CD4-positive, CD25-positive, alpha-beta regulatory T cell (primary cell): ENCODE results near the gene ASB15. TPM values are rescaled to one million over a fixed set of nuclear protein-coding genes. Genes with fewer than 3 reads are reported as not detected.
A peak's percentile ranks its signal among the peaks of the same experiment; 100 is the strongest.

ENCODE experiments used
- ATAC-seq, 2 donors: fragments of 150-1000 bp; cut with Tn5 transposase; one replicate each; pipeline ENCODE4 v1.10.0; 2021; ENCODE audit warnings: low read depth in 2 of 2, moderate number of reproducible peaks in 2 of 2, moderate library complexity in 1 of 2
- DNase-seq, 3 donors: peaks; one replicate each; pipeline versions ENCODE4 v3.0.0 to v3.0.0-alpha.2; 2012 to 2022; ENCODE audit warnings: mixed read lengths in 1 of 3
- H3K27ac ChIP-seq: one replicate; pipeline ENCODE4 v1.7.0; 2013; ENCODE audit warnings: mild to moderate bottlenecking, low read length; ENCODE audit not compliant: insufficient read depth, poor library complexity, severe bottlenecking
- H3K27me3 ChIP-seq: one replicate; pipeline ENCODE4 v1.7.0; 2013; ENCODE audit warnings: low read length; ENCODE audit not compliant: control insufficient read depth, insufficient read depth
- H3K36me3 ChIP-seq: one replicate; pipeline ENCODE4 v1.7.0; 2013; ENCODE audit warnings: mild to moderate bottlenecking, low read length, moderate library complexity; ENCODE audit not compliant: control insufficient read depth, insufficient read depth
- H3K4me1 ChIP-seq: 2 replicates; pipeline ENCODE4 v1.7.0; 2013; ENCODE audit warnings: mild to moderate bottlenecking, low read length; ENCODE audit not compliant: insufficient read depth, control insufficient read depth, poor library complexity, severe bottlenecking
- H3K4me3 ChIP-seq: one replicate; pipeline ENCODE4 v1.7.0; 2013; ENCODE audit warnings: low read depth, mild to moderate bottlenecking, low read length, moderate library complexity
- H3K9me3 ChIP-seq, 2 experiments: 1 replicate in 1 of 2; 2 replicates in 1 of 2; pipeline ENCODE4 v1.7.0; 2013; ENCODE audit warnings: low read length in 2 of 2, mild to moderate bottlenecking in 1 of 2, moderate library complexity in 1 of 2; ENCODE audit not compliant: control insufficient read depth in 2 of 2
- H3K27ac Mint-ChIP-seq, 3 donors: one replicate each; pipeline ENCODE4 v1.8.0; 2020 to 2022; ENCODE audit warnings: mild to moderate bottlenecking in 3 of 3, mixed read lengths in 3 of 3, moderate library complexity in 2 of 3
- H3K27me3 Mint-ChIP-seq: one replicate; pipeline ENCODE4 v1.8.0; 2022; ENCODE audit warnings: mild to moderate bottlenecking, mixed read lengths
- H3K36me3 Mint-ChIP-seq: one replicate; pipeline ENCODE4 v1.8.0; 2020; ENCODE audit warnings: mixed read lengths
- H3K4me1 Mint-ChIP-seq, 4 donors: one replicate each; pipeline ENCODE4 v1.8.0; 2020 to 2022; ENCODE audit warnings: mixed read lengths in 4 of 4, mild to moderate bottlenecking in 1 of 4
- H3K4me3 Mint-ChIP-seq, 4 donors: one replicate each; pipeline ENCODE4 v1.8.0; 2020 to 2022; ENCODE audit warnings: mild to moderate bottlenecking in 4 of 4, mixed read lengths in 4 of 4, moderate library complexity in 3 of 4
- H3K9me3 Mint-ChIP-seq, 7 donors: one replicate each; pipeline ENCODE4 v1.8.0; 2020 to 2022; ENCODE audit warnings: mixed read lengths in 7 of 7, mild to moderate bottlenecking in 3 of 7, moderate library complexity in 2 of 7
- polyA plus RNA-seq, 4 donors: library from polyadenylated mRNA; unstranded; fragments of 300-500 nt; fragmentation: Illumina TruSeq; gene quantifications; one replicate each; pipeline ENCODE4 v1.2.3, GENCODE V29; 2021
- total RNA-seq: library from RNA; stranded (reverse); gene quantifications from one replicate; pipeline ENCODE4 v1.2.3, GENCODE V29; 2022

Gene ASB15
- total and polyA plus RNA-seq, 5 donors from 2014 or later = 0.14 TPM; not detected in 4

DNA sequence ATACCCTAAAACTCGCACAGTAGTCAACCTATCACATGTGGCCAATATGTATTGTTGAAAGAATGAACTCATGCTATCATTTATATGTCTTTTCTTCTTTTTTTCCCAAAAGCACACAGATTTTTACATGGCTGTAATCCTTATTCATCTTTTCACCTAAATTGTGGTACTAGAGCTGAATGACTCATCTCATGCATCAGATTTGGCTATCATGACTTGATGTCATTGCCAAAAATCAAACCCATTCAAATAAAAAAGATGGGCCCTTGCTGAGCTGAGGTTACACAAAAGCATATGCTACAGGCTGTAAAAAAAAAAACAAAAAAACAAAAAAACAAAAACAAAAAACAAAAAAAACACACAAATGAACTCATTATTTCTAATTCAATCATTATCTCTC is 50.8 kb downstream of the ASB15 start:
- Mint-ChIP-seq H3K4me3 (no peak overlapping the region), H3K4me1 (no peaks in the 10 kb centered on the region), H3K9me3 (peaks cover 0 to 2% (median 0%) of the 10 kb centered on the region in 7 donors), H3K27ac (no peak overlapping the region), H3K36me3 (no peaks in the 10 kb centered on the region), H3K27me3 (peaks cover 7% of the 10 kb centered on the region)
- Histone ChIP-seq H3K4me3 (no peak overlapping the region), H3K27ac (no peak overlapping the region), H3K9me3 (no peaks in the 10 kb centered on the region), H3K27me3 (peaks cover 2% of the 10 kb centered on the region), H3K36me3 (no peaks in the 10 kb centered on the region), H3K4me1 (no peaks in the 10 kb centered on the region)
- ATAC-seq = no peak
- DNase-seq = no peak

DNA sequence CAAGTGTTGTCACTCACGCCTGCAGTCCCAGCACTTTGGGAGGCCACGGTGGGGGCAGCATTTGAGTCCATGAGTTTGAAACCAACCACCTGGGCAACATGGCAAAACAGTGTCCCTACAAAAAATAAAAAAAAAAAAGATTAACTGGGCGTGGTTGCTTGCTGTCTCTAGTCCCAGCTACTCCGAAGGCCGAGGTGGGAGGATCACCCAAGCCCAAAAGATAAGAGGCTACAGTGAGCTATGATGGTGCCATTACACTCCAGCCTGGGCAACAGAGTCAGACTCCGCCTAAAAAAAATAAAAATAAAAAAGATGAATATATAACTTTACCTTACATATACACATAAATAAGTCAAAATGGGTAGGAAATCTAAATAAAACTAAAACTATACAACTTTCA is 51.5 kb downstream of the ASB15 start:
- H3K27ac Mint-ChIP-seq = no peak overlapping the region
- no peaks in the 10 kb centered on the region for H3K9me3 ChIP-seq
- H3K4me1 Mint-ChIP-seq = no peaks in the 10 kb centered on the region
- ATAC-seq = no peak
- H3K9me3 Mint-ChIP-seq = peaks cover 0 to 2% (median 0%) of the 10 kb centered on the region in 7 donors
- H3K4me1 ChIP-seq = no peaks in the 10 kb centered on the region
- no peak overlapping the region for H3K4me3 ChIP-seq
- H3K36me3 ChIP-seq = no peaks in the 10 kb centered on the region
- no peak for DNase-seq
- no peak overlapping the region for H3K4me3 Mint-ChIP-seq
- H3K27me3 Mint-ChIP-seq = peaks cover 7% of the 10 kb centered on the region
- H3K27me3 ChIP-seq = peaks cover 2% of the 10 kb centered on the region
- no peak overlapping the region for H3K27ac ChIP-seq
- H3K36me3 Mint-ChIP-seq = no peaks in the 10 kb centered on the region

DNA sequence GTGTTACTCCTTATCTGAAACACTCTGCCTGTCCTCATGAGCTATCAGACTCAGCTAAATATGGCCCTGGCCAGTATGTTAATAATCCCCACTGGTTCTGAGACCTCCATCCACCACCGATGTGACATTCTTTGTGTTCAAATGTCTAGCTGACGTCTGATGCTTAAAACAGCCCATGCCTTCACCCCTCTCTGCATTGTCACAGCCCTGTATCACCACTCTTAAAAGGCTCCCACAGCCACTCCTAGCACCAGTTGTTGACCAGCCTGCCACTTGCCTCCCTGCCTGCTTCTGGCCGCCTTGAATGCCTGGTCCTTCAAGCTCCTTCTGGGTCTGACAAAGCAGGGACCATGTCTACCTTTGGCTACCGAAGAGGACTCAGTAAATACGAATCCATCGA is 54.0 kb downstream of the ASB15 start, which contains the start of gene LMOD2:
LMOD2 (plus strand) TSS at position 253 of the 400 bp plus-strand sequence; CDS start at position 351, 98 bp downstream.
- Histone ChIP-seq H3K4me1 (no peaks in the 10 kb centered on the region), H3K36me3 (no peaks in the 10 kb centered on the region), H3K4me3 (no peak within 1 kb of the TSS), H3K27me3 (no peaks in the 10 kb centered on the region), H3K9me3 (no peaks in the 10 kb centered on the region), H3K27ac (no peak within 1 kb of the TSS)
- DNase-seq (no peak), ATAC-seq (no peak)
- H3K4me3 Mint-ChIP-seq = no peak within 1 kb of the TSS
- no peaks in the 10 kb centered on the region for H3K36me3 Mint-ChIP-seq
- H3K9me3 Mint-ChIP-seq = no peaks in the 10 kb centered on the region
- H3K4me1 Mint-ChIP-seq = no peaks in the 10 kb centered on the region
- H3K27me3 Mint-ChIP-seq = peaks cover 5% of the 10 kb centered on the region
- no peak within 1 kb of the TSS for H3K27ac Mint-ChIP-seq

DNA sequence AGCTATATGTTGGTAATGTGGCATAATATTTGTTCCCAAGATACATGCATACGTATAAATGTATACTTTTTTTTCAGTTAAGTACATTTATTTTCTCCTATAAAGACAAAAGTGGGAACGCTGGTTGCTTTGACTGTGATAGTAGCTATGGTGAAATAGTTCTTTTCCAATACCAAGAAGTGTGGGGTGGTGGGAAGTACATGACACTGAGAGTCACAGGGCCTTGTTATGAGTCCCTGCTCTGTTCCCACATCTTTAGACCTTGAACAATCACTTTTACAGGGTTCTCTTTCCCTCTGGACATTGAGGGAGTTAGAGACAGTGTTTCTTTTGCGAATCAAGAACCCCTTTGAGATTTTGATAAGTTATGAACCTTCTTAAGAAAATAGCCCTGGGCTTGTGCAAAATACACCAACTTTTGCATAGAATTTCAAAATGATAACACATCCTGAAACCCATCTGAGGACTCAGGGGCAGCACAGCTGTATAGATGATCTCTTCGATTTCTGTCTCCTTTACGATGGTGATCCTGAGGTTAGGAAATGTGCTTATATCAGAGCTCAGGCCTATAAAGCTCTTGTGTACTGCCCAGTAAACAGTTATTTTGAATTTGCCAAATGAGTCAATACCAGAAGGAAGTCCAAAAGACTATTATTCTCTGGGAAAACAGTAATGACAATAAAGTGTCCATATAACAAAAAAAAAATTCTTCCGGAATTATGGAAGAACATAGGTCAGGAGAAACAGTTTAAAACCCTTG is 55.1 kb downstream of the ASB15 start:
- Histone ChIP-seq H3K36me3 (no peaks in the 10 kb centered on the region), H3K27ac (no peak overlapping the region), H3K4me3 (no peak overlapping the region), H3K4me1 (no peaks in the 10 kb centered on the region), H3K27me3 (no peaks in the 10 kb centered on the region), H3K9me3 (no peaks in the 10 kb centered on the region)
- no peak for DNase-seq
- H3K4me1 Mint-ChIP-seq = no peaks in the 10 kb centered on the region
- no peak overlapping the region for H3K27ac Mint-ChIP-seq
- H3K4me3 Mint-ChIP-seq = no peak overlapping the region
- ATAC-seq = no peak
- H3K27me3 Mint-ChIP-seq = peaks cover 5% of the 10 kb centered on the region
- H3K36me3 Mint-ChIP-seq = no peaks in the 10 kb centered on the region
- H3K9me3 Mint-ChIP-seq = no peaks in the 10 kb centered on the region

DNA sequence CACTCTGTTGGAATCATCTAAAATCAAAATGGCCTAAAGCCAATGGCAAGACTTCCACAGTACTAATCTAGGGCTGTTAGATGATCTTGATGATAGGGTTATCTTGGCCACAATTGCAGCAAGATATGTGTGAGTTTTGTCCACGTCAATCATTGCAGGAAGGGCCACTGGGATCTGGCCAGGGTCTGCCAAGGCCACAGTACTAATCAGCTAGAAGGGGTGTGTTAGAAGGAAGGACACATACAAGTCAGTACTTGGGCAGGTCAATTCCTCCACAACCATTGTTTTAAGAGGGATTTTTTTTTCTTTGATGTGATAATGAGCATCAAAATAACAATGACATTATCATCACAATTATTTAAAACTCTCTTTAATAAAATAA is 55.7 kb downstream of the ASB15 start:
- Mint-ChIP-seq H3K4me3 (no peak overlapping the region), H3K4me1 (no peaks in the 10 kb centered on the region), H3K27ac (no peak overlapping the region), H3K9me3 (no peaks in the 10 kb centered on the region), H3K36me3 (no peaks in the 10 kb centered on the region), H3K27me3 (peaks cover 5% of the 10 kb centered on the region)
- Histone ChIP-seq H3K27ac (no peak overlapping the region), H3K4me1 (no peaks in the 10 kb centered on the region), H3K27me3 (no peaks in the 10 kb centered on the region), H3K4me3 (no peak overlapping the region), H3K9me3 (no peaks in the 10 kb centered on the region), H3K36me3 (no peaks in the 10 kb centered on the region)
- ATAC-seq = no peak
- no peak for DNase-seq

DNA sequence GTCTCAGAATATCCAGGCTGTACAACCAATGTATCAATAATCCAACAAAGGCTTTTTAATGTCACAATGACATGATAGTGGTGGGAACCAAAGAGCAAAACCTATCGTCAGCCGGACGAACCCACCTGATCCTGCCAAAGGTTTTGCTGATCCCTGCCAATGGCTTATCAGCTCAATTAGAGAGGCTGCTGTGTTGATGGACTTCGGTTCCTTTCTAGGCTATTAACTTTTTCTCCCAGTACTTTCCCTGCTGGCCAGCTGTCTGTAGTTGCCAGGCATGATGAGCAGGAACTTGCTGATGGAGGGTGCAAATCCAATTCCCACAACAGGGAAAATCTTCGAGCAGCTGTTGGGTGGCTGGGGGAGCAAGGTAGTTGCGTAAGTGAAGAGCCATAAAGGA is 56.4 kb downstream of the ASB15 start:
- Mint-ChIP-seq H3K4me3 (no peak overlapping the region), H3K27ac (no peak overlapping the region), H3K36me3 (no peaks in the 10 kb centered on the region), H3K27me3 (peaks cover 8% of the 10 kb centered on the region), H3K4me1 (no peaks in the 10 kb centered on the region), H3K9me3 (no peaks in the 10 kb centered on the region)
- Histone ChIP-seq H3K27me3 (peaks cover under 1% of the 10 kb centered on the region), H3K4me1 (no peaks in the 10 kb centered on the region), H3K4me3 (no peak overlapping the region), H3K27ac (no peak overlapping the region), H3K9me3 (no peaks in the 10 kb centered on the region), H3K36me3 (no peaks in the 10 kb centered on the region)
- DNase-seq (no peak), ATAC-seq (no peak)

DNA sequence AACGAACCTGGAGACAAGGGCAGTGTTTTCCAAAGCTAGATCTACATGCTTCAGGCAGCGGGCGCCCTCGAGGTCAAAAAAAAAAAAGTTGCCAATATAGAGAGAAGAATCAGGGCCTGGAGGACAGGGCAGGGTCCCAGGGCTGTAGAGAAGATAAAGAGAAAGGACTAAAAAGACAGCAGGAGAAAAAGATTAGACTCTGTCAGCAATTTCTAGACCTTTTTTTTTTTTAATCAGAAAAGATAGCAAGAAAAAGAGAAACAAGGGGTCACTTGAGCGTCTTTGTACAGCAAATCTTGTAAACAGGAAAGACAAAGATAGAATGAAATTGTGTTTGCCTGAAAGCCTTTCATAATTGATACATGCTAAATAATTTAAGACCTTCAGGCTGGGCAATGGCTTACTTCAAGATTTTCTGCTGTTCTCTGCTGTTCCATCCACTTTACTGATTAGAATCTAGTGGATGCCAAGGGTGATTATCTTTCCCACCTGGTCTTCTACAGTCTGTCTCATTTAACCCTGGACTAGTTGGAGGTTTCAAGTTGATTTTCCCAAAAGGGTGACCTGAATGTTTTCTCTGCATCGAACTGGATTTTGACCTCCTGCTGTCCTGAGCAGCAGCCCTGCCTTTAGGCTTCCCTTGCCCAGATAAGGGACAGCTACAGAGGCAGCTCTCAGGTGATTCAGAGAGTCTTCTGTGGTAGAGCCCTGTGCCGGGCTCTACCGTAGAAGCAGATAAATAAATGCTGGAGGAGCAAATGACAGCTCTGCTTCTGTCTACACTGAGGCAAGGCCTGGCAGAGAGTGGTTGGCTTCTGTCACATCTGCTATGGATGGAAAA is 59.1 kb downstream of the ASB15 start:
- no peak overlapping the region for H3K4me3 ChIP-seq
- ATAC-seq (no peak), DNase-seq (no peak)
- no peaks in the 10 kb centered on the region for H3K4me1 ChIP-seq
- Mint-ChIP-seq H3K4me3 (no peak overlapping the region), H3K9me3 (no peaks in the 10 kb centered on the region), H3K4me1 (no peaks in the 10 kb centered on the region), H3K27me3 (peaks cover 10% of the 10 kb centered on the region), H3K27ac (peak overlapping the region in 1 of 3 donors; percentile 32), H3K36me3 (no peaks in the 10 kb centered on the region)
- H3K36me3 ChIP-seq = no peaks in the 10 kb centered on the region
- H3K27ac ChIP-seq = no peak overlapping the region
- H3K9me3 ChIP-seq = no peaks in the 10 kb centered on the region
- H3K27me3 ChIP-seq = peaks cover 4% of the 10 kb centered on the region
